Astrocyte (in vitro differentiated cells and primary cell): Measurements from ENCODE around the gene ENTPD2. TPM values are rescaled to one million over a fixed set of nuclear protein-coding genes. Genes with fewer than 3 reads are reported as not detected.

Source experiments
- DNase-seq: peaks from one replicate; pipeline ENCODE4 v3.0.0-alpha.2; 2010; ENCODE audit warnings: low read depth
- FAIRE-seq: peaks from 2 replicates; lab custom pipeline; 2011; peaks lifted over from hg19 to GRCh38; lab: Jason Lieb, UNC
- H2AFZ ChIP-seq: 2 replicates; pipeline ENCODE4 v1.6.0; 2012; ENCODE audit warnings: low read depth, low read length, inconsistent platforms
- H3K27ac ChIP-seq: 2 replicates; pipeline ENCODE4 v1.5.1; 2011; ENCODE audit warnings: low read depth, low read length, inconsistent platforms
- H3K27me3 ChIP-seq: 2 replicates; pipeline ENCODE4 v1.6.0; 2011; ENCODE audit warnings: low read length, inconsistent platforms; ENCODE audit not compliant: insufficient read depth
- H3K36me3 ChIP-seq: 2 replicates; pipeline ENCODE4 v1.5.1; 2011; ENCODE audit warnings: low read length, inconsistent platforms; ENCODE audit not compliant: insufficient read depth
- H3K4me1 ChIP-seq: 2 replicates; pipeline ENCODE4 v1.5.1; 2011; ENCODE audit warnings: low read length, inconsistent platforms; ENCODE audit not compliant: insufficient read depth
- H3K4me2 ChIP-seq: 2 replicates; pipeline ENCODE4 v1.6.0; 2012; ENCODE audit warnings: low read length, inconsistent platforms
- H3K4me3 ChIP-seq: 2 replicates; pipeline ENCODE4 v1.5.1; 2011; ENCODE audit warnings: low read depth, mild to moderate bottlenecking, low read length, inconsistent platforms; ENCODE audit not compliant: insufficient read depth
- H3K79me2 ChIP-seq: 2 replicates; pipeline ENCODE4 v1.6.0; 2012; ENCODE audit warnings: mild to moderate bottlenecking, low read length, inconsistent platforms; ENCODE audit not compliant: insufficient read depth
- H3K9ac ChIP-seq: 2 replicates; pipeline ENCODE4 v1.6.0; 2012; ENCODE audit warnings: mild to moderate bottlenecking, low read length, inconsistent platforms
- H3K9me3 ChIP-seq: 2 replicates; pipeline ENCODE4 v1.5.1; 2012; ENCODE audit warnings: low read depth, mild to moderate bottlenecking, low read length, inconsistent platforms; ENCODE audit not compliant: insufficient read depth
- H4K20me1 ChIP-seq: 2 replicates; pipeline ENCODE4 v1.6.0; 2012; ENCODE audit warnings: low read length, inconsistent platforms; ENCODE audit not compliant: insufficient read depth
- H3K27ac Mint-ChIP-seq: one replicate; pipeline ENCODE4 v1.8.0; 2021; ENCODE audit warnings: mild to moderate bottlenecking, mixed read lengths; ENCODE audit not compliant: unreplicated experiment
- H3K27me3 Mint-ChIP-seq: one replicate; pipeline ENCODE4 v1.8.0; 2021; ENCODE audit warnings: low read depth, mixed read lengths; ENCODE audit not compliant: unreplicated experiment
- H3K36me3 Mint-ChIP-seq: one replicate; pipeline ENCODE4 v1.8.0; 2021; ENCODE audit warnings: low read depth, mixed read lengths; ENCODE audit not compliant: unreplicated experiment
- H3K4me1 Mint-ChIP-seq: one replicate; pipeline ENCODE4 v1.8.0; 2021; ENCODE audit warnings: low read depth, mixed read lengths; ENCODE audit not compliant: unreplicated experiment
- H3K4me3 Mint-ChIP-seq: one replicate; pipeline ENCODE4 v1.8.0; 2021; ENCODE audit warnings: mild to moderate bottlenecking, moderate library complexity, mixed read lengths; ENCODE audit not compliant: unreplicated experiment
- H3K9me3 Mint-ChIP-seq: one replicate; pipeline ENCODE4 v1.8.0; 2021; ENCODE audit warnings: mild to moderate bottlenecking, mixed read lengths; ENCODE audit not compliant: unreplicated experiment
- EZH2 ChIP-seq: IDR thresholded peaks from 2 replicates; pipeline ENCODE4 v1.6.1; 2012; ENCODE audit warnings: mild to moderate bottlenecking, low read length, inconsistent platforms; ENCODE audit not compliant: insufficient read depth
- total RNA-seq: library from RNA; stranded (reverse); gene quantifications from 2 replicates; pipeline ENCODE4 v1.2.1, GENCODE V29; 2021
- TF ChIP-seq, protein P1 (sequence below): IDR thresholded peaks from 2 replicates; pipeline ENCODE4 v1.5.1; 2011; ENCODE audit warnings: low read depth, mild to moderate bottlenecking, inconsistent platforms, low read length, moderate library complexity; ENCODE audit not compliant: insufficient read depth

Gene ENTPD2
- total RNA-seq, 1 donor from 2014 or later: 0.14 TPM

DNA sequence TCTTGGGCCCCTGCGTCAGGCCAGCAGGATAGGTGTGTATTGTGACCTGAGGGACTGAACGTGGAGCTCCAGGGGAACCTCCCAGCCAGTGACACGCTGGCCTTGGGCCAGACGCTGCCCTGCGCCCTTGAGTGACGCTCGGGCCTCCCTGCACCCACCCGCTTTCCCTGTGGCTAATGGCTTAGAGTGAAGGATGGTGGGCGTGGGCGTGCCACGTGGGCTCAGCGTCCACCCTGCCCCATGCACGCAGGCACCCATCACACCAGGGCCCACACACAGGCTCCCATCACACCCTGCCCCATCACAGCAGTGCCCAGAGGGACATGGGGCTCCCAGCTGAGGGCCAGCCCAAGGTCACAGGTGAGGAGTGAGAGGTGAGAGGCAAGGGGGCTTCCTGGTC is 16.8 kb downstream of the ENTPD2 start:
- no peak overlapping the region for H3K27ac Mint-ChIP-seq
- no peaks in the 10 kb centered on the region for H3K27me3 ChIP-seq
- H3K4me3 ChIP-seq: no peak overlapping the region
- no peaks in the 10 kb centered on the region for H3K9me3 ChIP-seq
- no peak overlapping the region for H3K4me2 ChIP-seq
- DNase-seq (no peak), FAIRE-seq (no peak)
- no peak for TF ChIP-seq EZH2
- TF ChIP-seq, protein P1, sequence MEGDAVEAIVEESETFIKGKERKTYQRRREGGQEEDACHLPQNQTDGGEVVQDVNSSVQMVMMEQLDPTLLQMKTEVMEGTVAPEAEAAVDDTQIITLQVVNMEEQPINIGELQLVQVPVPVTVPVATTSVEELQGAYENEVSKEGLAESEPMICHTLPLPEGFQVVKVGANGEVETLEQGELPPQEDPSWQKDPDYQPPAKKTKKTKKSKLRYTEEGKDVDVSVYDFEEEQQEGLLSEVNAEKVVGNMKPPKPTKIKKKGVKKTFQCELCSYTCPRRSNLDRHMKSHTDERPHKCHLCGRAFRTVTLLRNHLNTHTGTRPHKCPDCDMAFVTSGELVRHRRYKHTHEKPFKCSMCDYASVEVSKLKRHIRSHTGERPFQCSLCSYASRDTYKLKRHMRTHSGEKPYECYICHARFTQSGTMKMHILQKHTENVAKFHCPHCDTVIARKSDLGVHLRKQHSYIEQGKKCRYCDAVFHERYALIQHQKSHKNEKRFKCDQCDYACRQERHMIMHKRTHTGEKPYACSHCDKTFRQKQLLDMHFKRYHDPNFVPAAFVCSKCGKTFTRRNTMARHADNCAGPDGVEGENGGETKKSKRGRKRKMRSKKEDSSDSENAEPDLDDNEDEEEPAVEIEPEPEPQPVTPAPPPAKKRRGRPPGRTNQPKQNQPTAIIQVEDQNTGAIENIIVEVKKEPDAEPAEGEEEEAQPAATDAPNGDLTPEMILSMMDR: no peak
- H3K9ac ChIP-seq: no peak overlapping the region
- H3K4me3 Mint-ChIP-seq: no peak overlapping the region
- H2AFZ ChIP-seq: no peak overlapping the region
- H3K9me3 Mint-ChIP-seq: no peaks in the 10 kb centered on the region
- peaks cover 6% of the 10 kb centered on the region for H3K36me3 Mint-ChIP-seq
- no peaks in the 10 kb centered on the region for H3K36me3 ChIP-seq
- no peak overlapping the region for H3K27ac ChIP-seq
- peaks cover 5% of the 10 kb centered on the region for H4K20me1 ChIP-seq
- no peaks in the 10 kb centered on the region for H3K79me2 ChIP-seq
- peaks cover 3% of the 10 kb centered on the region for H3K27me3 Mint-ChIP-seq
- no peaks in the 10 kb centered on the region for H3K4me1 Mint-ChIP-seq
- no peaks in the 10 kb centered on the region for H3K4me1 ChIP-seq

- no peak overlapping the region for H2AFZ ChIP-seq
- FAIRE-seq: no peak
Measured at GRCh38 chr9:137035937-137036336, 17.9 kb downstream of the ENTPD2 start.

DNA sequence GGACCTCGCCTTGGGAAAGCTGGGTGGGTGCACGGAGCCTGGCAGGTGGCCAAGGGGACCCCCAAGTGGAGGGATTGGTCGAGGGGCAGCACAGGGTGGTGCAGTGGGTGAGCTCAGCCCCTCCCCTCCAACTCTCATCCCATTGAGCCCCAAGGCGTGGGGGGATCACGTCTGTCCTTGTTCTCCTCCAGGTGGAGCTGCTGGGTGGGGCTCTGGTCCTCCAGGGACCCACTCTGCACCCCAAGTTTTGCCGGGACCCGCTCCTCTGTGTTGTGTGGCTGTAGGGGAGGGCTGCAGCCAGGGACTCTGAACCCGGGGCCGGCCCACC is 18.4 kb downstream of the ENTPD2 start:
- H3K4me1 ChIP-seq: no peaks in the 10 kb centered on the region
- DNase-seq (no peak), FAIRE-seq (no peak)
- H3K4me1 Mint-ChIP-seq: no peaks in the 10 kb centered on the region
- no peaks in the 10 kb centered on the region for H3K27me3 ChIP-seq
- H3K9me3 ChIP-seq: no peaks in the 10 kb centered on the region
- no peak overlapping the region for H3K27ac Mint-ChIP-seq
- no peak overlapping the region for H3K4me2 ChIP-seq
- H3K27me3 Mint-ChIP-seq: peaks cover 3% of the 10 kb centered on the region
- H3K9ac ChIP-seq: no peak overlapping the region
- no peaks in the 10 kb centered on the region for H3K79me2 ChIP-seq
- no peak overlapping the region for H3K4me3 ChIP-seq
- H2AFZ ChIP-seq: no peak overlapping the region
- no peak overlapping the region for H3K4me3 Mint-ChIP-seq
- TF ChIP-seq, protein P1: no peak
- TF ChIP-seq EZH2: no peak
- no peaks in the 10 kb centered on the region for H3K9me3 Mint-ChIP-seq
- H3K27ac ChIP-seq: no peak overlapping the region
- no peaks in the 10 kb centered on the region for H3K36me3 ChIP-seq
- H3K36me3 Mint-ChIP-seq: peaks cover 6% of the 10 kb centered on the region
- H4K20me1 ChIP-seq: no peaks in the 10 kb centered on the region

More at GRCh38 chr9:137035937-137036336, 17.9 kb downstream of the ENTPD2 start:
- Mint-ChIP-seq H3K27ac (no peak overlapping the region), H3K4me1 (no peaks in the 10 kb centered on the region), H3K27me3 (peaks cover 3% of the 10 kb centered on the region), H3K9me3 (no peaks in the 10 kb centered on the region), H3K4me3 (no peak overlapping the region), H3K36me3 (peaks cover 6% of the 10 kb centered on the region)
- no peak overlapping the region for H3K4me3 ChIP-seq
- no peak for DNase-seq
- no peaks in the 10 kb centered on the region for H3K79me2 ChIP-seq
- H3K4me1 ChIP-seq: no peaks in the 10 kb centered on the region
- H3K4me2 ChIP-seq: no peak overlapping the region
- no peaks in the 10 kb centered on the region for H3K27me3 ChIP-seq
- H3K9ac ChIP-seq: no peak overlapping the region
- no peaks in the 10 kb centered on the region for H4K20me1 ChIP-seq
- TF ChIP-seq, protein P1: no peak
- TF ChIP-seq EZH2: no peak
- no peaks in the 10 kb centered on the region for H3K9me3 ChIP-seq
- no peak overlapping the region for H3K27ac ChIP-seq
- no peaks in the 10 kb centered on the region for H3K36me3 ChIP-seq
